ENCODE results near the gene ORM1. TPM values are rescaled to one million over a fixed set of nuclear protein-coding genes. Genes with fewer than 3 reads are reported as not detected.
"Not testable (repeated sequence)": the region's sequence is repeated elsewhere in the genome, so short reads cannot be mapped to it uniquely, and the experiment has no call there.

The ORM1 gene
- total RNA-seq, 2 experiments from 2014 or later, result not detected

DNA sequence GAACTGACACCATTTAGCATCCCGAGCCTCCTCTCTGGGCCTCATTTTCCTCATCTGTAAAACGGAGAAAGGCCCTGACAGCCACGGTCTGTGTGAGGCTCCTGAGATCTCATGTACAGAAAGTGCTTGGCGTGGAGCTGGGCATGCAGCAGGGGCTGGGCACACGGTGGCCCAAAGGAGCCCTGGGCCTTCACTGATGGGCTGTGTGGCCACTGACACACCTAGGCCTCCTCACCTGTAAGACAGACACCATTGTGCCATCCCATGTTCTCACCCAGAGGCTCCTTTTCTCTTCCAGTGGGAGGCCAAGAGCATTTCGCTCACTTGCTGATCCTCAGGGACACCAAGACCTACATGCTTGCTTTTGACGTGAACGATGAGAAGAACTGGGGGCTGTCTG, 1.6 kb downstream of the ORM1 start:
- no peak for DNase-seq
- intact Hi-C loops (cut with micrococcal nuclease), result loop anchor here (5.0 kb wide), 2 partner anchors 163 to 263 kb away; partner anchors contain the start of gene ATP6V1G1
- H3K4me1 Mint-ChIP-seq (ENCODE audit: low read depth), result peaks cover 13% of the 10 kb centered on the region
- no peak overlapping the region for H3K27ac Mint-ChIP-seq
- no peak overlapping the region for H3K4me3 Mint-ChIP-seq
- no peaks in the 10 kb centered on the region for H3K36me3 Mint-ChIP-seq
- H3K27me3 Mint-ChIP-seq, result no peaks in the 10 kb centered on the region
- ChIA-PET CTCF (no interaction called here), POLR2A (no interaction called here)
- H3K9me3 Mint-ChIP-seq, result no peaks in the 10 kb centered on the region

DNA sequence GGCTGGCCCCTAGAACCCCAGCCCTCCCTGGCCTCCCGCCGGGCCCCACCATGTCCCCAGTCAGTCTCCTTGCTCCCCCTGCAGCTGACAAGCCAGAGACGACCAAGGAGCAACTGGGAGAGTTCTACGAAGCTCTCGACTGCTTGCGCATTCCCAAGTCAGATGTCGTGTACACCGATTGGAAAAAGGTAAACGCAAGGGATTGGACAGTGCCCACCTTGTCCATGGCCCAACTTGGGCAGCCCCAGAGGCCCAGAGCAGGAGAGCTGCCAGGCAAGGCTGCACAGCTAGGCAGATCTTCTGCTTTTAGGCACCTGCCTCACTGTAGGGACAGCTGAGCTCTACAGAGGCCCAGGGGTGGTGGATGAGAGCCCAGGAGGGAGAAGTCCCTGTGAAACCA, 2.1 kb downstream of the ORM1 start:
- CTCF ChIA-PET, H3K27ac Mint-ChIP-seq, H3K4me3 Mint-ChIP-seq, POLR2A ChIA-PET, H3K9me3 Mint-ChIP-seq, H3K36me3 Mint-ChIP-seq, H3K27me3 Mint-ChIP-seq, DNase-seq: not testable (repeated sequence)
- intact Hi-C loops (cut with micrococcal nuclease), result loop anchor here (5.0 kb wide), 2 partner anchors 162 to 262 kb away; partner anchors contain the start of gene ATP6V1G1
- H3K4me1 Mint-ChIP-seq (ENCODE audit: low read depth), result peaks cover 13% of the 10 kb centered on the region

DNA sequence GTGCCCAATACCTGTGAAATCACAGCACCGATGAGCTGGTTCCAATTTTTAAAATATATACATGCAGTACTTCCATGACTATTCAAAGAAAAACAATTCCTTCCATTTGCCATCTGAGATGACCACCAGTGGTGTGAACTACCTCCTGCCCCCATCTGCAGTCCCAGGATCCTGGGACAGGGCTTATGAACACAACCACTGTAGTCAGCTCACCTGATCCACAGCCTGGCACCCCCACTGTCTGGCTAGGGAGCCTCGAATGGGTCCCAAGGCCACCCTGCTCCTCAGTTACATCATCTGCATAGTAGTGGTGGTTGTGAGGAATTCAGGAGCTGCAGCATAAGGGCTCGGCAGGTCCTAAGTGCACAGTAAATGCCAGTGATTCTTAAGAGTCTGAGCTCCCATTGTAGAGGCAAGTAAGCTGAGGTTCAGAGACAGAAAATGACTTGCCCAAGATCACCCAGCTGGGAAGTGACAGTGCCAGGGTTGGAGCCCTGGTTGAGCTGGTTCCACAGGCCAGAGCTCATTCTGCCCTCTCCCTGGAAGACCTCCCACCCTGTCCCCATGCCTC, 2.9 kb downstream of the ORM1 start:
- POLR2A ChIA-PET; H3K27me3 Mint-ChIP-seq; H3K36me3 Mint-ChIP-seq; H3K9me3 Mint-ChIP-seq; CTCF ChIA-PET; intact Hi-C loops (cut with micrococcal nuclease); H3K4me3 Mint-ChIP-seq; H3K27ac Mint-ChIP-seq; DNase-seq: not testable (repeated sequence)
- H3K4me1 Mint-ChIP-seq (ENCODE audit: low read depth), result peaks cover 13% of the 10 kb centered on the region

DNA sequence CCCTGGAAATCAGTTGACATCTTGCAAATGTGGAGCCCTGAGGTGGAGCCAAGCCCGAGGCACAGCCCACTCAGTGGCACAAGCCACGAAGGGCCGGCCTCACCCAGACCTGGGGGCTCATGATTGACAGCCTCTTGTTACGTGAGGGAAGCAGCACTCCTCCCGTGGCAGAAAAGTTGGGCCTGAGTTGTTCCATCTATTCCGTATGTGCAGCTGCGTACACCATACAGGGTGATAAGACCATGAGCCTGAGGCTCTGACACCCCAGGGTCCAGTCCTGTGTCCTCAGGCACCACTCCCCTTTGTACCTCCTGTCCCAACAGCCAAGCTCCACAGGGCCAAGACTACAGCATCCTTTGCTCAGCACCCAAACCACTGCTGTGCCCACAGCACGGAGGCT, 4.9 kb downstream of the ORM1 start:
- POLR2A ChIA-PET, result no interaction called here
- Mint-ChIP-seq H3K27ac (no peak overlapping the region), H3K9me3 (no peaks in the 10 kb centered on the region), H3K4me1 (ENCODE audit: low read depth) (peaks cover 13% of the 10 kb centered on the region), H3K27me3 (no peaks in the 10 kb centered on the region), H3K4me3 (no peak overlapping the region), H3K36me3 (no peaks in the 10 kb centered on the region)
- CTCF ChIA-PET, result no interaction called here
- intact Hi-C loops (cut with micrococcal nuclease), result no loop called here
- DNase-seq, result no peak

DNA sequence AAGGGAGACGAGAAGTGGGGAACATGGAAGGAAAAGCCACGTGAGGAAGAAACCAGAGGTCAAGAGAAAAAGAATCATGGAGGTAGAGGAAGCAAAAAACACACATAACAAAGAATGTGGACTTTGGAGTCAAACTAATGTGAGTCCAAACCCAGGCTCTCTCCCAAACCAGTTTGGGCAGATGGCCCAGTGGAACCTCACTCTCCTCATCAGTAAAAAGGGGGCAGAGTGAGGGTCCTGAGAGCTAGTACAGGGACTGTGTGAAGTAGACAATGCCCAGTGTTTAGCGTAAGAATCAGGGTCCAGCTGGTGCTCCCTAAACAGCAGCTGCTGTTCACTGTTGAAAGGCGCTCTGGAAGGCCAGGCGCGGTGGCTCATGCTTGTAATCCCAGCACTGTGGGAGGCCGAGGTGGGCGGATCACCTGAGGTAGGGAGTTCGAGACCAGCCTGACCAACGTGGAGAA, 5.5 kb downstream of the ORM1 start:
- H3K36me3 Mint-ChIP-seq; POLR2A ChIA-PET; H3K27ac Mint-ChIP-seq; H3K4me3 Mint-ChIP-seq; H3K9me3 Mint-ChIP-seq; CTCF ChIA-PET; DNase-seq; H3K27me3 Mint-ChIP-seq; intact Hi-C loops (cut with micrococcal nuclease): not testable (repeated sequence)
- H3K4me1 Mint-ChIP-seq (ENCODE audit: low read depth), result peaks cover 13% of the 10 kb centered on the region

DNA sequence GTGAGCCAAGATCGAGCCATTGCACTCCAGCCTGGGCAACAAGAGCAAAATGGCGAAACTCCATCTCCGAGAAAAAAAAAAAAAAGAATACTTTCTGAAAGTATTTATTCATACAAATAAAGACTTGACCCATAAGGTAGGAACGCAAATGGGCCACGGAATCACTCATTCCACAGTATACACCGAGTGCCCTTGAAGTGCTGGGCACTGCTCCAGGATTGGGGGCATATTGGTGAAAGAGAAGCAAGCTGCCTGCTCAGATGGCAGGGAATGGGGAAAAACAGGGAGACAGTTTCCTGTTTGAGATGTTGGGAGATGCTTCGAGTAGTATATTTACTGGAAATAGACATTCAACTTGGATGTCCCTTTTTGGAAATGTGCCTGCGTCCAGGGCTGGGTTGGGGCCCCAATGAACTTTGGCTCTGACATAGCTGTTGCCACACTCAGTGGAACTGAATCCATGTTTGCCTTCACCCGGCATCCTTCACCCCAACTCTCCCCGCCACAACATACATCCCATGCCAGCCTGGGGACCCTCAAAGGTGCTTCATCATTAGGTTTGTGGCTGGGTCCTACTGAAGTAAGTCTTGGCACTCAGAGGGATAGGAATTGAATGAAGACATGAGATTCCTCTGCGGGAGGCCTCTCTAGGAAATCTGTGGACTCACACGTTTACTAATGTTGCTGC, 6.2 kb downstream of the ORM1 start:
- DNase-seq; H3K27ac Mint-ChIP-seq; H3K9me3 Mint-ChIP-seq; H3K4me3 Mint-ChIP-seq; intact Hi-C loops (cut with micrococcal nuclease); POLR2A ChIA-PET; H3K27me3 Mint-ChIP-seq; H3K36me3 Mint-ChIP-seq; CTCF ChIA-PET: not testable (repeated sequence)
- peaks cover 13% of the 10 kb centered on the region for H3K4me1 Mint-ChIP-seq (ENCODE audit: low read depth)

DNA sequence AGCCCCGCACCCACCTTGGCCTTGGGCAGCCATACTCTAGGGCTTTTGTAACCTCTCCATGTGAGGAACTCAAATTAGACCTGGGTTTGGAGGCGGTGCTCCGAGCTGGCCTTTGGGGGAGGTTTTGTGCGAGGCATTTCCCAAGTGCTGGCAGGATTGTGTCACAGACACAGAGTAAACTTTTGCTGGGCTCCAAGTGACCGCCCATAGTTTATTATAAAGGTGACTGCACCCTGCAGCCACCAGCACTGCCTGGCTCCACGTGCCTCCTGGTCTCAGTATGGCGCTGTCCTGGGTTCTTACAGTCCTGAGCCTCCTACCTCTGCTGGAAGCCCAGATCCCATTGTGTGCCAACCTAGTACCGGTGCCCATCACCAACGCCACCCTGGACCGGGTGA, 6.7 kb downstream of the ORM1 start, which contains the start of gene ORM2:
ORM2 (plus strand) TSS at position 245 of the 398 bp plus-strand sequence; CDS start at position 281, 36 bp downstream.
- H3K27me3 Mint-ChIP-seq; CTCF ChIA-PET; H3K36me3 Mint-ChIP-seq; H3K27ac Mint-ChIP-seq; DNase-seq; H3K9me3 Mint-ChIP-seq; POLR2A ChIA-PET; H3K4me3 Mint-ChIP-seq; intact Hi-C loops (cut with micrococcal nuclease): not testable (repeated sequence)
- peaks cover 13% of the 10 kb centered on the region for H3K4me1 Mint-ChIP-seq (ENCODE audit: low read depth)

DNA sequence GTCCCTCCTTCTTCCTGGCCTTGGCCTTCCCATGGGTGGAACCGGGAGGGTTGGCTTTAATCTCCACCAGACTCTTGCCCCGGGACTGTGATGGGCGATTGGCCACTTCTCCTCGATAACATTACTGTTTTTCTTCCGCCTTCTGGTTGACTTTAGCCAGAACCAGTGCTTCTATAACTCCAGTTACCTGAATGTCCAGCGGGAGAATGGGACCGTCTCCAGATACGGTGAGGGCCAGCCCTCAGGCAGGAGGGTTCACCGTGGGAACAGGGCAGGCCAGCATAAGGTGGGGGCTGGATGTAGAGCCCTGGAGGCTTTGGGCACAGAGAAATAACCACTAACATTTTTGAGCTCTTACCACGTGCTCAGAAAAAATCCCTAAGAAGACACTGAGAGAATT, 7.7 kb downstream of the ORM1 start:
- ChIA-PET CTCF (no interaction called here), POLR2A (no interaction called here)
- peaks cover 4% of the 10 kb centered on the region for H3K9me3 Mint-ChIP-seq
- peaks cover 13% of the 10 kb centered on the region for H3K4me1 Mint-ChIP-seq (ENCODE audit: low read depth)
- H3K27ac Mint-ChIP-seq, result no peak overlapping the region
- peaks cover 10% of the 10 kb centered on the region for H3K36me3 Mint-ChIP-seq
- DNase-seq, result no peak
- H3K4me3 Mint-ChIP-seq, result no peak overlapping the region
- intact Hi-C loops (cut with micrococcal nuclease), result no loop called here
- H3K27me3 Mint-ChIP-seq, result no peaks in the 10 kb centered on the region

DNA sequence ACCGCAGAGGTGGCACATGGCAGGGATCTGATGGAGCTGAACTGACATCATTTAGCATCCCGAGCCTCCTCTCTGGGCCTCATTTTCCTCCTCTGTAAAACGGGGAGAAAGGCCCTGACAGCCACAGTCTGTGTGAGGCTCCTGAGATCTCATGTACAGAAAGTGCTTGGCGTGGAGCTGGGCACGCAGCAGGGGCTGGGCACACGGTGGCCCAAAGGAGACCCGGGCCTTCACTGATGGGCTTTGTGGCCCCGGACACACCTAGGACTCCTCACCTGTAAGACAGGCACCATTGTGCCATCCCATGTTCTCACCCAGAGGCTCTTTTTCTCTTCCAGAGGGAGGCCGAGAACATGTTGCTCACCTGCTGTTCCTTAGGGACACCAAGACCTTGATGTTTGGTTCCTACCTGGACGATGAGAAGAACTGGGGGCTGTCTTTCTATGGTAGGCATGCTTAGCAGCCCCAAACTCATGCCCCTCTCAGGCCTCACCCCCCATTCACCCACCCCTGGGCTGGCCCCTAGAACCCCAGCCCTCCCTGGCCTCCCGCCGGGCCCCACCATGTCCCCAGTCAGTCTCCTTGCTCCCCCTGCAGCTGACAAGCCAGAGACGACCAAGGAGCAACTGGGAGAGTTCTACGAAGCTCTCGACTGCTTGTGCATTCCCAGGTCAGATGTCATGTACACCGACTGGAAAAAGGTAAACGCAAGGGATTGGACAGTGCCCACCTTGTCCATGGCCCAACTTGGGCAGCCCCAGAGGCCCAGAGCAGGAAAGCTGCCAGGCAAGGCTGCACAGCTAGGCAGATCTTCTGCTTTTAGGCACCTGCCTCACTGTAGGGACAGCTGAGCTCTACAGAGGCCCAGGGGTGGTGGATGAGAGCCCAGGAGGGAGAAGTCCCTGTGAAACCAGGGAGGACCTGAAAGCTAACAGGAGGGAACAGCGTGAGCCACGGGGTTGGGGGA, 8.6 kb downstream of the ORM1 start:
- H3K27ac Mint-ChIP-seq; POLR2A ChIA-PET; H3K27me3 Mint-ChIP-seq; CTCF ChIA-PET; intact Hi-C loops (cut with micrococcal nuclease); DNase-seq; H3K9me3 Mint-ChIP-seq; H3K4me3 Mint-ChIP-seq: not testable (repeated sequence)
- H3K36me3 Mint-ChIP-seq, result peaks cover 19% of the 10 kb centered on the region
- peaks cover 13% of the 10 kb centered on the region for H3K4me1 Mint-ChIP-seq (ENCODE audit: low read depth)

DNA sequence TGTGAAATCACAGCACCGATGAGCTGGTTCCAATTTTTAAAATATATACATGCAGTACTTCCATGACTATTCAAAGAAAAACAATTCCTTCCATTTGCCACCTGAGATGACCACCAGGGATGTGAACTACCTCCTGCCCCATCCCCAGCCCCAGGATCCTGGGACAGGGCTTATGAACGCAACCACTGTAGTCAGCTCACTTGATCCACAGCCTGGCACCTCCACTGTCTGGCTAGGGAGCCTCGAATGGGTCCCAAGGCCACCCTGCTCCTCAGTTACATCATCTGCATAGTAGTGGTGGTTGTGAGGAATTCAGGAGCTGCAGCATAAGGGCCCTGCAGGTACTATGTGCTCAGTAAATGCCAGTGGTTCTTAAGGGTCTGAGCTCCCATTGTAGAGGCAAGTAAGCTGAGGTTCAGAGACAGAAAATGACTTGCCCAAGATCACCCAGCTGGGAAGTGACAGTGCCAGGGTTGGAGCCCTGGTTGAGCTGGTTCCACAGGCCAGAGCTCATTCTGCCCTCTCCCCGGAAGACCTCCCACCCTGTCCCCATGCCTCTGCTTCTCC, 9.7 kb downstream of the ORM1 start:
- CTCF ChIA-PET; intact Hi-C loops (cut with micrococcal nuclease); H3K9me3 Mint-ChIP-seq; H3K27me3 Mint-ChIP-seq; DNase-seq; POLR2A ChIA-PET; H3K4me3 Mint-ChIP-seq; H3K27ac Mint-ChIP-seq: not testable (repeated sequence)
- peaks cover 13% of the 10 kb centered on the region for H3K4me1 Mint-ChIP-seq (ENCODE audit: low read depth)
- peaks cover 27% of the 10 kb centered on the region for H3K36me3 Mint-ChIP-seq

DNA sequence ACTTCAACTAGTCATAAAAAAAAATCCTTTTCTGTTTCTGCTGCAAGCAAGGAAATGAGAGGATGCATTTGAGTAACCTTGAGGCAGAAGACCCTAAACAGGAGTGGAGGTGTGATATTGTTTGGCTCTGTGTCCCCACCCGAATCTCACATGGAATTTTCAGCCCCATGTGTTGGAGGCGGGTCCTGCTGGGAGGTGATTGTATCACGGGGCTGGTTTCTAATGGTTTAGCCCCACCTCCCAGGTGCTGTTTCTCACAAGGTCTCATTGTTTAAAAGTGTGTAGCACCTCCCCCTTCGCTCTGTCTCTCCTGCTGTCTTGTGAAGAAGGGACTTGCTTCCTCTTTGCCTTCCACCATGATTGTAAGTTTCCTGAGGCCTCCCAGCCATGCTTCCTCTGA, 10.8 kb downstream of the ORM1 start:
- H3K27ac Mint-ChIP-seq; CTCF ChIA-PET; intact Hi-C loops (cut with micrococcal nuclease); H3K9me3 Mint-ChIP-seq; DNase-seq; H3K4me3 Mint-ChIP-seq; H3K27me3 Mint-ChIP-seq; POLR2A ChIA-PET: not testable (repeated sequence)
- Mint-ChIP-seq H3K36me3 (peaks cover 35% of the 10 kb centered on the region), H3K4me1 (ENCODE audit: low read depth) (peaks cover 13% of the 10 kb centered on the region)

DNA sequence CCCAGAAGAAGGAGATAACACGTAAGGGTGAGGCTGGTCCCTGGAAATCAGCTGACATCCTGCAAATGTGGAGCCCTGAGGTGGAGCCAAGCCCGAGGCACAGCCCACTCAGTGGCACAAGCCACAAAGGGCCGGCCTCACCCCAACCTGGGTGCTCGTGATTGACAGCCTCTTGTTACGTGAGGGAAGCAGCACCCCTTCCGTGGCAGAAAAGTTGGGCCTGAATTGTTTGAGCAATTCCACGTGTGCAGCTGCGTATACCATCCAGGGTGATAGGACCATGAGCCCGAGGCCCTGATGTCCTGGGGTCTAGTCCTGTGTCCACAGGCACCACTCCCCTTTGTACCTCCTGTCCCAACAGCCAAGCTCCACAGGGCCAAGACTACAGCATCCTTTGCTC, 11.6 kb downstream of the ORM1 start:
- H3K27ac Mint-ChIP-seq, result no peak overlapping the region
- intact Hi-C loops (cut with micrococcal nuclease), result no loop called here
- H3K27me3 Mint-ChIP-seq, result no peaks in the 10 kb centered on the region
- peaks cover 4% of the 10 kb centered on the region for H3K9me3 Mint-ChIP-seq
- peaks cover 41% of the 10 kb centered on the region for H3K36me3 Mint-ChIP-seq
- CTCF ChIA-PET, result no interaction called here
- POLR2A ChIA-PET, result no interaction called here
- DNase-seq, result no peak
- peaks cover 13% of the 10 kb centered on the region for H3K4me1 Mint-ChIP-seq (ENCODE audit: low read depth)
- no peak overlapping the region for H3K4me3 Mint-ChIP-seq

Measured in activated CD4-positive, alpha-beta memory T cell treated with anti-CD3 and anti-CD28 coated beads for 36 hours (primary cell).